Duodenal mucosa (tissue), 2 donors: ENCODE results near the gene KRT15.

Experiments used
- H3K27ac ChIP-seq: one replicate; pipeline ENCODE4 v1.7.0; 2013; ENCODE audit warnings: low read depth, low read length
- H3K27me3 ChIP-seq, 2 donors: one replicate each; pipeline ENCODE4 v1.7.0; 2013; ENCODE audit warnings: low read length in 2 of 2, control low read depth in 1 of 2; ENCODE audit not compliant: insufficient read depth in 2 of 2, control insufficient read depth in 1 of 2
- H3K36me3 ChIP-seq, 2 donors: one replicate each; pipeline ENCODE4 v1.7.0; 2013; ENCODE audit warnings: low read length in 2 of 2, control low read depth in 1 of 2; ENCODE audit not compliant: insufficient read depth in 2 of 2, control insufficient read depth in 1 of 2
- H3K4me1 ChIP-seq, 2 donors: one replicate each; pipeline ENCODE4 v1.7.0; 2013; ENCODE audit warnings: low read length in 2 of 2, control low read depth in 1 of 2; ENCODE audit not compliant: insufficient read depth in 2 of 2, control insufficient read depth in 1 of 2
- H3K4me3 ChIP-seq, 2 donors: one replicate each; pipeline ENCODE4 v1.7.0; 2013; ENCODE audit warnings: low read length in 2 of 2, low read depth in 1 of 2
- H3K9ac ChIP-seq, 2 donors: one replicate each; pipeline ENCODE4 v1.7.0; 2013; ENCODE audit warnings: low read length in 2 of 2, low read depth in 1 of 2
- H3K9me3 ChIP-seq, 2 donors: one replicate each; pipeline ENCODE4 v1.7.0; 2013; ENCODE audit warnings: low read length in 2 of 2, control low read depth in 1 of 2; ENCODE audit not compliant: control insufficient read depth in 1 of 2

Gene KRT15

GRCh38 chr17:41553987-41554680 is 35.4 kb upstream of the KRT15 start:
- H3K27ac ChIP-seq = no peak overlapping the region
- peaks cover 10 to 27% of the 10 kb centered on the region in 2 donors for H3K4me1 ChIP-seq
- no peaks in the 10 kb centered on the region for H3K27me3 ChIP-seq
- no peak overlapping the region for H3K4me3 ChIP-seq
- H3K9ac ChIP-seq = no peak overlapping the region
- no peaks in the 10 kb centered on the region for H3K9me3 ChIP-seq
- no peaks in the 10 kb centered on the region for H3K36me3 ChIP-seq

GRCh38 chr17:41553176-41553575 is 34.5 kb upstream of the KRT15 start:
- Histone ChIP-seq H3K4me3 (no peak overlapping the region), H3K27ac (no peak overlapping the region), H3K9ac (no peak overlapping the region), H3K9me3 (no peaks in the 10 kb centered on the region), H3K27me3 (no peaks in the 10 kb centered on the region), H3K4me1 (peaks cover 19 to 35% of the 10 kb centered on the region in 2 donors), H3K36me3 (no peaks in the 10 kb centered on the region)

- H3K9ac ChIP-seq = no peak overlapping the region
- no peaks in the 10 kb centered on the region for H3K9me3 ChIP-seq
- no peak overlapping the region for H3K4me3 ChIP-seq
- no peak overlapping the region for H3K27ac ChIP-seq
- H3K4me1 ChIP-seq = peaks cover 26 to 42% of the 10 kb centered on the region in 2 donors
- H3K36me3 ChIP-seq = no peaks in the 10 kb centered on the region
- no peaks in the 10 kb centered on the region for H3K27me3 ChIP-seq
Measured at GRCh38 chr17:41552455-41552854, 33.8 kb upstream of the KRT15 start.

GRCh38 chr17:41551365-41551764 is 32.7 kb upstream of the KRT15 start:
- Histone ChIP-seq H3K4me1 (peaks cover 29 to 47% of the 10 kb centered on the region in 2 donors), H3K36me3 (no peaks in the 10 kb centered on the region), H3K9ac (no peak overlapping the region), H3K9me3 (no peaks in the 10 kb centered on the region), H3K27me3 (no peaks in the 10 kb centered on the region), H3K4me3 (no peak overlapping the region), H3K27ac (no peak overlapping the region)

GRCh38 chr17:41549596-41550039 is 30.9 kb upstream of the KRT15 start:
- Histone ChIP-seq H3K36me3 (no peaks in the 10 kb centered on the region), H3K4me3 (no peak overlapping the region), H3K4me1 (peaks cover 34 to 39% of the 10 kb centered on the region in 2 donors), H3K9me3 (no peaks in the 10 kb centered on the region), H3K9ac (no peak overlapping the region), H3K27me3 (no peaks in the 10 kb centered on the region), H3K27ac (peak overlapping the region; percentile 74)

GRCh38 chr17:41548844-41549595 is 30.3 kb upstream of the KRT15 start:
- H3K4me1 ChIP-seq = peaks cover 38 to 44% of the 10 kb centered on the region in 2 donors
- H3K27me3 ChIP-seq = no peaks in the 10 kb centered on the region
- H3K36me3 ChIP-seq = no peaks in the 10 kb centered on the region
- peak overlapping the region; percentile 48 to 57 for H3K4me3 ChIP-seq
- H3K9ac ChIP-seq = peak overlapping the region; percentile 55 to 82
- peak overlapping the region; percentile 74 for H3K27ac ChIP-seq
- H3K9me3 ChIP-seq = no peaks in the 10 kb centered on the region

- Histone ChIP-seq H3K4me3 (peak overlapping the region; percentile 48 to 57), H3K36me3 (no peaks in the 10 kb centered on the region), H3K4me1 (peaks cover 43 to 48% of the 10 kb centered on the region in 2 donors), H3K9me3 (no peaks in the 10 kb centered on the region), H3K9ac (peak overlapping the region; percentile 13 to 82), H3K27me3 (no peaks in the 10 kb centered on the region), H3K27ac (peak overlapping the region; percentile 15)
Measured at GRCh38 chr17:41547921-41548843, 29.5 kb upstream of the KRT15 start.

- Histone ChIP-seq H3K36me3 (no peaks in the 10 kb centered on the region), H3K27me3 (no peaks in the 10 kb centered on the region), H3K4me1 (peaks cover 48 to 51% of the 10 kb centered on the region in 2 donors), H3K9me3 (no peaks in the 10 kb centered on the region), H3K27ac (no peak overlapping the region), H3K4me3 (no peak overlapping the region), H3K9ac (peak overlapping the region in 1 of 2 donors; percentile 82)
Measured at GRCh38 chr17:41547378-41547841, 28.7 kb upstream of the KRT15 start.

GRCh38 chr17:41546819-41547218 is 28.1 kb upstream of the KRT15 start:
- H3K27ac ChIP-seq = no peak overlapping the region
- no peaks in the 10 kb centered on the region for H3K27me3 ChIP-seq
- H3K9me3 ChIP-seq = no peaks in the 10 kb centered on the region
- H3K4me3 ChIP-seq = no peak overlapping the region
- no peak overlapping the region for H3K9ac ChIP-seq
- no peaks in the 10 kb centered on the region for H3K36me3 ChIP-seq
- H3K4me1 ChIP-seq = peaks cover 50 to 52% of the 10 kb centered on the region in 2 donors
